ENCODE measurements around the gene PMP22.
"Not testable (repeated sequence)": the region's sequence is repeated elsewhere in the genome, so short reads cannot be mapped to it uniquely, and the experiment has no call there.

PMP22 gene

DNA sequence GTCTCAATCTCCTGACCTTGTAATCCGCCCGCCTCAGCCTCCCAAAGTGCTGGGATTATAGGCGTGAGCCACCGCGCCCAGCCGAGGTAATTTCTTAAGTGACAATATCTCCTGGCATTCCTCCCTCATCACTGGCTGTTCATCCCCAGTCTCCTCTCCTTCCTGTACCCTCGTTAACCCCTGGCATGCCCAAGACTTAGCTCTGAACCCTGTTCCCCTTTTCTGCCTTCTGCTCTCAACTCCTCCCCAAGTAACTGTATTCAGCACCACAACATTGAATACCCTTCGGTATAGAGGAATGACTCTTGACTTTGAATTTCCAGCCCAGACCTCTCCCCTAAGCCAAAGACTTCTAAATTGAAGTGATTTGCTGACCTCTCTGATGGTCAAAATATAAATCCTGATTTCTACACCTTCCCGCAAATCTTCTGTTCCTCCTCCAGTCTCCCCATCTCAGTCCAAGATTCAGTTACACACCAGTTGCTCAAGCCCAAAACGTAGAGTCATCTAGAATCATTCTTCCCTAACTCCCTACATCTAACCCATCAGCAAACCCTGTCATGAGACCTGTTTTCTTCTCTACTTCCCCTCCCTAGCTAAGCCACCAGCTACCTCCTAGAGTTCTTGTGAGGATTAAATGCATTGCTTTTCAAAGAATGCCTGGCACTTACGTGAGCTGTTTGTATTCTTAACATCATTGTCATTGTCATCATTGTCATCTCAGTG, 14.8 kb downstream of the PMP22 start:
- DNase-seq (ENCODE audit: low read depth) = no peak

- DNase-seq (ENCODE audit: low read depth) = no peak
These were observed 15.6 kb downstream of the PMP22 start for GRCh38 chr17:15249487-15249886.

DNA sequence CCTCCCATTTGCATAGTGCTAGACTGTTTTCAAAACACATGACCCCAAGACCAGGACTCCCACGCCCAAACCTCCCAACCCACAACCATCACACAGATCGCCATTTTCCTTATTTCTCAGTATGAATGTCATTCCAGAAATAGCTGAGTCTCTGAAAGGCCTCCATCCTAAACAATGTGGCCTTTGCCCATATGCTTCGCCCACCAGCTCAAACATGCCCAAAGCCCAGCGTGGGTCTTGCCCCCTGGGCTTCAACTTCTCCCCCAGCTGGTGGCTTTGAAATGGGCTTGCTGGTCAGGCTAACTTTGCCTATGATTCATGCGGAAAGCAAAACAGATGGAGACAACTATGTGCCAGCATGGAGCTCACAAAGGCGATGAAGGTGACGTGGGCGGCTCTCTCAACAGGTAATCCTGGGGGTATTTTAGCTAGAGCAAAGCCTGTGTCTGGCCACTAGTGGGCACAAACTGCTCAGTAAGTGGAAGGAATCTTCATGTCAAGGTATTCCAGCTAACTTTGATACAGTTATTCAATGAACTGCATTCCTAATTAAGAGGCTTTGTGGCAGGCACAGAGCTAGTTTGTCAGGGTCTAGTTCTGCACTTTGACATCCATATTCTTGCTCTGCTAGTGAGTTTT, 17.1 kb downstream of the PMP22 start:
- DNase-seq (ENCODE audit: low read depth) = no peak

DNA sequence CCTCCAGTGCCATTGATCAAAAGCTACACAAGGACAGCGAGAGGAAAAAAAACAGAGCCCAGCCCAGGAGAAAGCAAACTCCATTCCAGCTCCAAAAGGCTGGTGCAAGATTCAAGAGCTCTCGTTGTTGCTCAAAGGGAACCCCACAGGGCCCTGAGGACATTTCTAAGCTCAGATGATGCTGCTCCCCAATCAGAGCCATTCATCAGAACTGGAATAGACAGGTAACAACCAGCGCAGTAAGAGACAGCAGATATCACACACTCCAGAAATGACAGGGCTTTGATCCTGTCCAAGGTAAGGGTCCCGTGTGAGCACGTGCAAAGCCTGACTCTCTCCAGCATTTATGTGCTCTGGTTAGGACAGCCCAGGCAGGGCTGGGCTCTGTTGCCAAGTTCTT, 20.1 kb downstream of the PMP22 start:
- DNase-seq (ENCODE audit: low read depth) = no peak

- DNase-seq (ENCODE audit: low read depth) = no peak
These were observed 24.5 kb downstream of the PMP22 start for GRCh38 chr17:15240644-15241043.

- DNase-seq (ENCODE audit: low read depth) = no peak
These were observed 25.6 kb downstream of the PMP22 start for GRCh38 chr17:15239491-15239890.

GRCh38 chr17:15238676-15239422, 26.3 kb downstream of the PMP22 start:
- DNase-seq (ENCODE audit: low read depth) = no peak

- no peak for DNase-seq (ENCODE audit: low read depth)
These were observed 27.1 kb downstream of the PMP22 start for GRCh38 chr17:15238057-15238456.

DNA sequence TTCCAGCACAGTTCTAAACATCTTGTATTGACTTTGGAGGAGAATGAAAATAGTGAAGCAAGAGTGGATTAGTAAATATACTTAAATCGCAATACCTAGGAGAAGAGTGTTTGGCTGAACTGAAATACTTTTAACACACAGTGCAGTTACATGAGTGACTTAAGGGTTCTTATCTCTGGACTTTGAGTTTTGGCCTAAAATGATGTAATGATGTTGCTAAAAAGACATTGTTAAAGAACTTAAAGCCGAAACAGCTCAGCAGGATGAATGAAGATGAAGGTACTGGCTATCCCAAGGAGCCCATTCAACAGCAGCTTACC, 28.1 kb downstream of the PMP22 start:
- DNase-seq (ENCODE audit: low read depth) = no peak

DNA sequence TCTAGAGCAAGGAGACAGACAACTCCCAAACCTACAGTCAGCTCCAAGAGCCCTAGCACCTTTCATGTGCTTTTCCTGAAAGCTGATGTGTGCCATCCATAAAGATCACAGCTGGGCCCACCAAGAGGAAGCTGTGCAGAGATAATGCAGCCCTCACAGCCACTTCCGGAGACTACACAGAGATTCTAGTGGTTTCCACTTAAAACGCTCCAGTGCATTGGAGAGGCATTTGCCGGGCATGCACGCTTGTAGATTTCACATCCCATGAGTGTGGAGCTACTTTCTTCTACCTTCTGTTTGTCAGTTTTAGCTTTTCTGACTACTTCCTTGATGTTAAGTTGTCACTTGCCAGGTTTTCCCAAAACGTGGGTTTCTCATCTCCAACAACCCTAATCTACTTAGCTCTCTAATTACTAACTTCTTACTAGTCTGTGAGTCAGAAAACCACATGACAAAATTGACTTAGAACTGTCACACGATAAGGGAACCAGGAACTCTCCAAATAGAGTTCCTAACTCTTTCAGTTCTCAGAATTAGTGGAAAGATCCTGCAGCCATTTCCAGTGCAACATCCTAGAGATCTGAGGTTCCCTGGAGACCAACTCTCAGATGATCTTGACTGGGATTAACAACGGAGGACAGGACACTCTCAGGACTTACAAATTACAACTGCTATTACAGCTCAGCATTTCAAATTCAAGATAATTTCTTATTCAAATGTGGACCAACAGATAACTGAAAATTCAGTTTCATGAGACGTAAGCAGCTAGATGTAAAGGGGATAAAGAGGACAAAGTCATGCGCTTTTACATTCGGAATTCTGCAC, 28.6 kb downstream of the PMP22 start:
- no peak for DNase-seq (ENCODE audit: low read depth)

- no peak for DNase-seq (ENCODE audit: low read depth)
These were observed 31.2 kb downstream of the PMP22 start for GRCh38 chr17:15233971-15234370.

DNA sequence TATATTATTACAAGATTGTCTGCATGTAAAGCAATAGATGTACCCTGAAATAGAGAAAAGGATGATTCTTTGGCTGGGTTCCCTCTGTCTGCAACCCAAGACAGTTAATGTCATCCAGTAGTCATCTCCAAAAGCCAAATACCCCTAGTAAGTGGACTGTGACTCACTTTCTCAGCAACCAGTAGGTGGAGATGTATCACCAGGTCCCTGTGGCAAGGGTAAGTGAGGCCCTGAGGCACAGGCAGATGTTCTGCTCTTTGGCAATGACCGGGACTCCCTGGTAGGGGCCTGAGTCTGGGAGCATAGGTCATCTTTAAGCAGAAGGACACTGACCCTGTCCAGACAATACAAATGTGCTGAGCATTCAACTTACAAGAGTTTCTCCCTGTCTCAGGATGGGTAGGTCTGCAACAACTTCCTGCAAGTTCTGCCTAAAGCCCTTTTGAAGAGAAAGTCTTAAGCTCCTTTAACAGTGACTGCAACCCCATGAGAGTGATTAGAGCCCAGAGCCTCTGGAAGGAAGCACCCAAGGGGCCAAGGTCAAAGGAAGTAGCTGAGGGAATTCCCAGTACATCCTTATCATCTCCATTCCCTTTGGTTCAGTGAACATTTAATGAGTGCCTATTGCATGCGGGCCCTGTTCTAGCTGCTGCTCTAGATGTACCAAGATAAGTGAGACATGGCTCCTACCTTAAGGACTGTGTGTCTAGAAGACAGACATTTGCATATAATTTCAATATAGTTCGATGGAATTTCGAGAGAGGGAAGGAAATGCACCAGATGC, 31.9 kb downstream of the PMP22 start:
- no peak for DNase-seq (ENCODE audit: low read depth)

GRCh38 chr17:15232517-15232915, 32.6 kb downstream of the PMP22 start:
- no peak for DNase-seq (ENCODE audit: low read depth)

DNA sequence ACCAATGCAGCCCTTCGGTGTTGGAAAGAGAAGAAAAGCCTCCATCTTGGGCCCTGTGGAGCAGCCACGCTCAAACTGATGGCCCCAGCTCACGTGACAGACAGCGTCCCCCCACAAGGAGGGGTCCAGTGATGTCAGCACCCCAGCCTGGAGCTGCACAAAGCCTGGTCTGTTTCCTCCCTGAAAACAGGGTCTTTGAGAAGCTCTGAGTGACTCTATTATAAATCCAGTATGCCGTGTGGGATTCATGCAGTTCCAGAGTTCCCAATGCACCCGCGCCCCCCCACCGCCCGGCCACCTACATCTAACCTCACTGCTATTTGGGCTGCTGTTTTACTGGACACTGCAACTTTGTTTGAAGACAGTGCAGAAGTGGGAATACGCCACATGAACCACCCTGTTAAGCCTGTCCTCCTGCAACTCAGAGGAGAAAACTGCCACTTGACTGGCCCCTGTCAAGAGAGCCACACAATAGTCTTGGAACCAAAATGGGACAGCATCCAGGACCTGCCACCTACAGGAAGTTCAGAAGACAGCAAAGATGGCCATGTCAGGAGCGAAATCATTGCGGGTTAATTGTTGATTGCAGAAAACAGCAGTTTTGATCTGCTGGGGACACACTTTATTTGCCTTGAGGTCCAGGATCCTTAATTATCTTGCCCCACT, 33.1 kb downstream of the PMP22 start:
- no peak for DNase-seq (ENCODE audit: low read depth)

- DNase-seq (ENCODE audit: low read depth) = no peak
These were observed 34.3 kb downstream of the PMP22 start for GRCh38 chr17:15230866-15231265.

GRCh38 chr17:15221827-15222226, 43.3 kb downstream of the PMP22 start:
- not testable (repeated sequence) for DNase-seq (ENCODE audit: low read depth)

DNA sequence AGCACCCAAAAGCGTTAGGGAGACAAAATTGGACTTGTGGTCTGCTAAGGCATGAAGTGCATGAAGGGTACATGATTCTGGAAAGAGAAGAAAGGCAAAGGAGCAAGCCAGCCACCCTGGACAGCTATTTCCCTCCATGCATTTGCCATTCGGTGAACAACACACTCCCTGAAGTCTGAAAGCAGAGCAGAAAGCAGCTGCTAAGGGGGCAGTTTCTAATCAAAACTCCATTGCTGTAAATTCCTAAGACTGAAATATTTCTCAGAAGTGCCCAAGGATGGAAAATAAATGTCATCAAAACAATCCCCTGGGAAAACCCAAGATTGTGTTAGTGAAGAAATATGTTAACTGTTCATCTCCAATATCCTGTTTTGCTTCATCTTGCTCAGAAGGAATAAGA, 44.3 kb downstream of the PMP22 start:
- no peak for DNase-seq (ENCODE audit: low read depth)

GRCh38 chr17:15216481-15216880, 48.6 kb downstream of the PMP22 start:
- DNase-seq (ENCODE audit: low read depth) = no peak

GRCh38 chr17:15213381-15214087, 51.6 kb downstream of the PMP22 start:
- DNase-seq (ENCODE audit: low read depth) = no peak

DNA sequence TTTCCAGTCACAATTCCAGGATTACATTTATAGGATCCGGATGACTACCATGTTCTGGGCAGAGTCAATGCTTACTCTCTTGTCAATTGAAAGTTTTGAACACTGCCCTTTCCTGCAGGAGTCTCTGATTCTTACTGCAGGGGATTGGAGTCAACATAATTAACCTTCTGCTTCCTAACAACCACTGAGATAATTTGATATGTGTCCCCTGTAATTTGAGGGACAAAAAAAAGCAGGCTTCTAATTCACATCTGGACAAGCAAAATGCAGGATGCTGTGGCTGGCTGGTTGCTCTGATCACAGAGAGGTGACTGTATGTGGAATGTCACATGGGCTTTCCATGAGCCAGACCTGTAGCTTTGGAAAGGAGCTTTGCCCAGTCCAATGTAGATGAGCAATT, 54.9 kb downstream of the PMP22 start:
- no peak for DNase-seq (ENCODE audit: low read depth)
